Ascending aorta (tissue), 2 donors: ENCODE measurements around the gene CUEDC2. TPM values are rescaled to one million over a fixed set of nuclear protein-coding genes. Genes with fewer than 3 reads are reported as not detected.

Source experiments
- DNase-seq, 2 donors: peaks; one replicate each; pipeline ENCODE4 v3.0.0-alpha.2; 2019; ENCODE audit warnings: low spot score in 2 of 2
- H3K27ac ChIP-seq, 2 donors: fragments of 200-600 bp; sonication (generic); one replicate each; pipeline ENCODE4 v1.5.1; 2016 to 2017; ENCODE audit warnings: mild to moderate bottlenecking in 1 of 2
- H3K27me3 ChIP-seq: fragments of 200-600 bp; sonication (generic); one replicate; pipeline ENCODE4 v1.5.1; 2017
- H3K36me3 ChIP-seq, 2 donors: fragments of 200-600 bp; sonication (generic); one replicate each; pipeline ENCODE4 v1.5.1; 2016
- H3K4me1 ChIP-seq, 2 donors: fragments of 200-600 bp; sonication (generic); one replicate each; pipeline ENCODE4 v1.5.1; 2016 to 2017; ENCODE audit warnings: mild to moderate bottlenecking in 1 of 2
- H3K4me3 ChIP-seq, 2 donors: fragments of 200-600 bp; sonication (generic); one replicate each; pipeline ENCODE4 v1.5.1; 2016 to 2017; ENCODE audit warnings: mild to moderate bottlenecking in 1 of 2
- H3K9me3 ChIP-seq, 2 donors: fragments of 200-600 bp; sonication (generic); one replicate each; pipeline ENCODE4 v1.5.1; 2016
- CTCF ChIP-seq, 3 experiments: fragments of 200-600 bp in 2 of 3; fragments of 450-650 bp in 1 of 3; sonication (generic) in 2 of 3; IDR thresholded peaks; one replicate each; pipeline ENCODE4 v1.5.1; 2016 to 2019; ENCODE audit warnings: antibody characterized with exemption in 3 of 3, mild to moderate bottlenecking in 1 of 3, moderate library complexity in 1 of 3
- intact Hi-C: fragments of 100-400 bp; cut with DNase I; formaldehyde crosslinking; loops from one replicate; pipeline ENCODE4 v1.15.1; 2023
- total RNA-seq: library from RNA; depleted of rRNA; stranded (reverse); fragments of >200 nt; gene quantifications from one replicate; pipeline ENCODE4 v1.1.0, GENCODE V29; 2016

CUEDC2 gene
- total RNA-seq, 1 donor from 2014 or later, result 45.1 TPM

GRCh38 chr10:102429468-102429867 lies 2.9 kb downstream of the CUEDC2 start:
- no peaks in the 10 kb centered on the region for H3K27me3 ChIP-seq
- no peaks in the 10 kb centered on the region for H3K9me3 ChIP-seq
- intact Hi-C loops, result no loop called here
- peaks cover 6 to 10% of the 10 kb centered on the region in 2 donors for H3K4me1 ChIP-seq
- H3K4me3 ChIP-seq, result no peak overlapping the region
- no peak for TF ChIP-seq CTCF (IDR thresholded peaks at IDR 0.05)
- no peak overlapping the region for H3K27ac ChIP-seq
- DNase-seq, result no peak
- H3K36me3 ChIP-seq, result peaks cover 2 to 5% of the 10 kb centered on the region in 2 donors

DNA sequence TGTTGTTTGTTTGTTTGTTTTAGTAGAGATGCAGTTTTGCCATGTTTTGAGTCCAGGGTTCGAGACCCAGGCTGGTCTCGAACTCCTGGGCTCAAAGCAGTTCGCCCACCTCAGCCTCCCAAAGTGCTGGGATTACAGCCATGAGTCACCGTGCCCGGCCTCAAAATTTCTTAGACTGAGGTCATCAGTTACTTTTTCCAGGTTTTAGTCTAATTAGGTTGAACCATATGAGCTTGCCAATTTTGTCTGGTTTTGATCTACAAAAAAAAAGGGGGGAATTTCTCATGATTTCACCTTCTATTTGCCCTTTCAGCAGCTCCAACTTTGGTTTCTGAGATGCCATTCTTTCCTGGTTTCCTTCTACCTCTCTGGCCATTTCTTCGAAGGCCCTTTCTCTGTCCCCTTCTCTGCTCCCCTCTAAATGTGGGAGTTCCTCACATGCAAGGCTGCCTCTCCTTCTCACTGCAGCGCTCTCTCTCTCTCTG lies 5.5 kb downstream of the CUEDC2 start:
- Histone ChIP-seq H3K4me3 (no peak overlapping the region), H3K4me1 (peaks cover 7 to 18% of the 10 kb centered on the region in 2 donors), H3K27ac (no peak overlapping the region), H3K27me3 (no peaks in the 10 kb centered on the region), H3K9me3 (no peaks in the 10 kb centered on the region), H3K36me3 (peaks cover 11 to 15% of the 10 kb centered on the region in 2 donors)
- no peak for DNase-seq
- no peak for TF ChIP-seq CTCF (IDR thresholded peaks at IDR 0.05)
- intact Hi-C loops, result no loop called here

DNA sequence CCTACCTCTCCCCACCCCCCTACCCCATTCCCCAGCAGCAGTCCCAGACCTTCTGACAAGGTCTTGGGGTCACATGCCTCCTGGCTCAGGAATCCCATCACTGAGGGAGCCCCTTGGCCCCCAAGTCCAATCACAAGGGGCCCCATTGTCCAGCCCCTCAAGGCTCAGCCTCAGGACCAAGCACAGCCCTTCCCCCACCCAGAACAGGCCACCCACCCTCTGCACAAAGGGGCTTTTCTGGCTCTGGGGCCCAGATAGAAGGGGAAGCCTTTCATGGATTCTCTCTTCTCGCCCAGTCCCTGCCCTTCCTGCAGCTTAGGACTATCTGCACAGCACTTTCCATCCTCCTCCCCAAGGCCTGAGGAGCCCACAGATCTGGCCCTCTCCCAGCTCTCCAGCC lies 6.9 kb downstream of the CUEDC2 start:
- peaks cover 3 to 12% of the 10 kb centered on the region in 2 donors for H3K4me1 ChIP-seq
- TF ChIP-seq CTCF (IDR thresholded peaks at IDR 0.05), result no peak
- H3K4me3 ChIP-seq, result no peak overlapping the region
- H3K9me3 ChIP-seq, result no peaks in the 10 kb centered on the region
- H3K27ac ChIP-seq, result no peak overlapping the region
- intact Hi-C loops, result no loop called here
- no peak for DNase-seq
- H3K27me3 ChIP-seq, result no peaks in the 10 kb centered on the region
- H3K36me3 ChIP-seq, result peaks cover 11 to 15% of the 10 kb centered on the region in 2 donors

- H3K27ac ChIP-seq, result no peak overlapping the region
- peaks cover 11 to 15% of the 10 kb centered on the region in 2 donors for H3K36me3 ChIP-seq
- H3K4me1 ChIP-seq, result peaks cover 8 to 16% of the 10 kb centered on the region in 2 donors
- H3K4me3 ChIP-seq, result no peak overlapping the region
- H3K27me3 ChIP-seq, result no peaks in the 10 kb centered on the region
- TF ChIP-seq CTCF (IDR thresholded peaks at IDR 0.05), result no peak
- H3K9me3 ChIP-seq, result no peaks in the 10 kb centered on the region
- no peak for DNase-seq
- intact Hi-C loops, result no loop called here
Measured at GRCh38 chr10:102424916-102425315, 7.5 kb downstream of the CUEDC2 start.

- intact Hi-C loops, result no loop called here
- Histone ChIP-seq H3K9me3 (no peaks in the 10 kb centered on the region), H3K36me3 (peaks cover 11 to 15% of the 10 kb centered on the region in 2 donors), H3K27ac (no peak overlapping the region), H3K27me3 (no peaks in the 10 kb centered on the region), H3K4me1 (peaks cover 16 to 23% of the 10 kb centered on the region in 2 donors), H3K4me3 (no peak overlapping the region)
- TF ChIP-seq CTCF (IDR thresholded peaks at IDR 0.05), result no peak
- no peak for DNase-seq
Measured at GRCh38 chr10:102424145-102424544, 8.2 kb downstream of the CUEDC2 start.
